Measurements from ENCODE around the gene STARD9.
"Not testable (repeated sequence)": the region's sequence is repeated elsewhere in the genome, so short reads cannot be mapped to it uniquely, and the experiment has no call there.

Gene STARD9

DNA sequence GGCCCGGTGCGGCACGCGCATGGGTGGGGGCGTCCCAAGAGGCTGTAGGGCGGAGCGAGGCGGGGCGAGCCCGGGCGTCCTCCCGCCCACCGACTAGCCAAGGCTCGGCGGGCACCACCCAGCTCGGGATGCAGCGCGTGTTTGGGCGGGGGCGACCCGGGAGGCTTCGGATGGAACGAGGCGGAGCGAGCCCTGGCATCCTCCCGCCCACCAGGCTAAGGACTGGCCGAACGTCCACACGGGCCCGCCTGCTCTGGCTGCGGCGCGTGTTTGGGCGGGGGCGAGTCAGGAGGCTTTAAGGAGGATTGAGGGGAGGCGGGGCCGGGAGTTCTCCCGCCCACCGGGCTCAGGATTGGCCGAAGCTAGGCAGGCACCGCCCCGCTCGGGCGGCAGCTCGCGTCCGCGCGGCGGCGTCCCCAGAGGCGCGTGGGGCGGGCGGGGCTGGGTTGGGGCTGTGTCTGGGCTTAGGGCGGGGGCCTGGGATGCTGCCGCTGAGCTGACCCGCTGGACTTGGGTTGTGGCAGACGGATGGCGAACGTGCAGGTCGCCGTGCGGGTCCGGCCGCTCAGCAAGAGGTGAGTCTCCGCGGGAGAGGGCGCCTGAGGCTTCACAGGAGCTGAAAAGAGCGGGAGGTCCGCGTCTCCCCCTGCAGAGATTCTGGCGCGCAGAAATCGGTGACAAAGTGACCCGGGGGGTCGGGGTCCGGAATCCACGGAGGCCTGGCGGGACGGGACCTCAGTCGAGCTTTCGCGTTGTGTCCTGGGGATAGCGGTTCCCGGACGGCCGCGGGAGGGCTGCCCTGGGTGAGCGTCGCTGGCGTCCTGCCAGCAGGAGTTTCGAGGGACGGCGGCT is at the start of gene STARD9:
Gene STARD9, plus strand, starts transcription at position 419 of the 852 bp plus-strand sequence. Its CDS starts 110 bp downstream, at position 529.
- Histone ChIP-seq H3K36me3 (ENCODE audit: insufficient read depth, low read length) (no peaks in the 10 kb centered on the region), H2AFZ (ENCODE audit: low read depth, low read length) (peak within 1 kb of the TSS; percentile 83), H3K4me1 (ENCODE audit: insufficient read depth, low read length) (peaks cover 9% of the 10 kb centered on the region), H3K27me3 (ENCODE audit: insufficient read depth, low read length) (no peaks in the 10 kb centered on the region), H3K4me3 (ENCODE audit: low read length) (peak within 1 kb of the TSS; percentile 65), H3K9me3 (ENCODE audit: low read length) (no peaks in the 10 kb centered on the region)

DNA sequence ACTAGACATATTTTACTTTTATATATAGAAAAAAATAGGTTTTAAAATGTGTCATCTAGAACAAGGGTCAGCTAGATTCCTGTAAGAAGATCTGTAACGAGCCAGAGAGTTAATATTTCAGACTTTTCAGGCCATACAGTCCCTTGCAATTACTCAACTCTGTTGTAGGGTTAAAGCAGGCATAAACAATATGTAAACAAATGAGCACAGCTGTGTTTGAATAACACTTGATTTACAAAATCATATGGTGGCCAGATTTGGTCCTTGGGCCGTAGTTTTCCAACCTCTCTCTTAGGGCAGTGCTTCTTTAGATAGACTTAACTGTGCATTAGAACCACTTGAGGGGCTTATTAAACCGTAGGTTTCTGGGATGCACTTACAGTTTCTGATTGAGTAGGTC is 46.4 kb upstream of the STARD9 start:
- H2AFZ ChIP-seq (ENCODE audit: low read depth, low read length) = no peak overlapping the region
- H3K36me3 ChIP-seq (ENCODE audit: insufficient read depth, low read length) = peaks cover 49% of the 10 kb centered on the region

DNA sequence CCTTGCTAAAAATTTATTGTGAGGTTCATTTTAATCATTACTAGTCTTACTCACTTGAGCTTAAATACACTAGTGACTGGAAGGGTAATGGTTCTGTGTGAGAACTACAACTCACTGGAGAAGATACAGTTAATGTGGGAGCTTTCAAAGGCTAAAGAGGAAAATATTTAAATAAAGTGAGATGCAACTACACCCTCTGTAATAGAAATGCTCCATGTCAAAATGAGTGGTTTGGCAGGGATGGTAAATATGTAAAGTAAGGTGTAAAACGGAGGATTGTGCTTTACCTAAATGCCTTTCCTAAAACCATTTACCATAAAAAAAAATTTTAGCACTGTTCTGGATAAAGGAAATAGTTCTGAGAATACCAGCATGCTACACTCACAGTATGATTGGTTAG is 42.2 kb upstream of the STARD9 start:
- Histone ChIP-seq H3K27me3 (ENCODE audit: insufficient read depth, low read length) (no peaks in the 10 kb centered on the region), H2AFZ (ENCODE audit: low read depth, low read length) (no peak overlapping the region), H3K4me1 (ENCODE audit: insufficient read depth, low read length) (no peaks in the 10 kb centered on the region), H3K9me3 (ENCODE audit: low read length) (no peaks in the 10 kb centered on the region), H3K36me3 (ENCODE audit: insufficient read depth, low read length) (peaks cover 52% of the 10 kb centered on the region), H3K4me3 (ENCODE audit: low read length) (no peak overlapping the region)

More for the DNA sequence above, 46.4 kb upstream of the STARD9 start:
- H3K4me3 ChIP-seq (ENCODE audit: low read length) = no peak overlapping the region
- H3K9me3 ChIP-seq (ENCODE audit: low read length) = no peaks in the 10 kb centered on the region
- no peaks in the 10 kb centered on the region for H3K27me3 ChIP-seq (ENCODE audit: insufficient read depth, low read length)
- no peaks in the 10 kb centered on the region for H3K4me1 ChIP-seq (ENCODE audit: insufficient read depth, low read length)

DNA sequence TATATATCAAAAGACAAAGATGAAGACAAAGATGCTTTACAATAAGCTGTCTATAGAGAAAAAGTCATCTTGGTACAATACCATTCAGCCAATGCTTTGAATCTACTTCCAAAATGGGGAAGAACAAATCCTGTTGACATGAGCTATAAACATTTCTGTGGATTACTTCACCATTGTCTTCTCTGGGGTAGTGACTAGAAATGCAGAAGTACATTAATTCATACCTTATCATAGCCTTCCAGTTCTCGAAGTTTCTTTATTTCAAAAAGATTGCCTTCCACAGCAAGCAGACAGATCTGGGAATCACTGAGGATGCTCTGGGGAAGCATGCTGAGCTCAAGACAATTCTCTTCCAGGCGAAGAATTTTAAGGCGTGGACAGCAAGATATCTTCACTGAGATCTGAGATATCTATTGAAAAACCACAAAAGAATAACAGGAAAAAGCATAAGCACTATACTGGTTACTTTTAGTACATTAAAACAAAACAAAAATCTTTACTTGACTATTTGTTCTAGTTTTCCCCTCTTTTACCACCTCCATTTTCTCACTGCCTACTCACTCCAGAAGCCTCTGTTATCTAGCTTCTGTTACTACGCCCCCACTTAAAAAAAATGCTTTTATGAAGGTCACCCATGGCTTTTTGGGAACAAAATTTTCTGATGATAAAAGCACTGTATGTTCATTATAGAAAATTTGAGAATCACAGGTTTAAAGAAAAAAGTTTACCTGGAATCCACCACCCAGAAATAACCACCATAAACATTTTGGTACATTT is 30.4 kb upstream of the STARD9 start:
- no peaks in the 10 kb centered on the region for H3K9me3 ChIP-seq (ENCODE audit: low read length)
- H3K4me3 ChIP-seq (ENCODE audit: low read length) = no peak overlapping the region
- no peak overlapping the region for H2AFZ ChIP-seq (ENCODE audit: low read depth, low read length)
- peaks cover 26% of the 10 kb centered on the region for H3K36me3 ChIP-seq (ENCODE audit: insufficient read depth, low read length)
- H3K4me1 ChIP-seq (ENCODE audit: insufficient read depth, low read length) = peaks cover 22% of the 10 kb centered on the region
- no peaks in the 10 kb centered on the region for H3K27me3 ChIP-seq (ENCODE audit: insufficient read depth, low read length)

DNA sequence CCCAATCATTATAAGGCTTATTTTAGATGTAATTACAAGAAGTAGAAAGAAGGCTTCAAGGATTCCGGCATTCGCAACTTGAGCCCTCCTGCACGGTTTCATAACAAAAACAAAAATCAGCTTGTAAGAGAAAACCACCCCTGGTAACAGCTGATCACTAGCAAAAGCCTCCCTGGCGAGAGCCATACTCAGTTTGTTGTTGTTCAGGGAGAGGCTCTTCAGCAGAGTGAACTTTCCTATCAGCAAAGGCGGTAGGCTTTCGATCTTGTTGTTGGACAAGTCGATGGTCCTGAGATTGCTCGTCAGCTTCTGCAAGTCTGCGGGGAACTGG is 27.5 kb upstream of the STARD9 start:
- H3K36me3 ChIP-seq (ENCODE audit: insufficient read depth, low read length) = peaks cover 32% of the 10 kb centered on the region
- peaks cover 22% of the 10 kb centered on the region for H3K4me1 ChIP-seq (ENCODE audit: insufficient read depth, low read length)
- H3K27me3 ChIP-seq (ENCODE audit: insufficient read depth, low read length) = no peaks in the 10 kb centered on the region
- H3K9me3 ChIP-seq (ENCODE audit: low read length) = no peaks in the 10 kb centered on the region
- H3K4me3 ChIP-seq (ENCODE audit: low read length) = peak overlapping the region; percentile 80
- H2AFZ ChIP-seq (ENCODE audit: low read depth, low read length) = peak overlapping the region; percentile 79

DNA sequence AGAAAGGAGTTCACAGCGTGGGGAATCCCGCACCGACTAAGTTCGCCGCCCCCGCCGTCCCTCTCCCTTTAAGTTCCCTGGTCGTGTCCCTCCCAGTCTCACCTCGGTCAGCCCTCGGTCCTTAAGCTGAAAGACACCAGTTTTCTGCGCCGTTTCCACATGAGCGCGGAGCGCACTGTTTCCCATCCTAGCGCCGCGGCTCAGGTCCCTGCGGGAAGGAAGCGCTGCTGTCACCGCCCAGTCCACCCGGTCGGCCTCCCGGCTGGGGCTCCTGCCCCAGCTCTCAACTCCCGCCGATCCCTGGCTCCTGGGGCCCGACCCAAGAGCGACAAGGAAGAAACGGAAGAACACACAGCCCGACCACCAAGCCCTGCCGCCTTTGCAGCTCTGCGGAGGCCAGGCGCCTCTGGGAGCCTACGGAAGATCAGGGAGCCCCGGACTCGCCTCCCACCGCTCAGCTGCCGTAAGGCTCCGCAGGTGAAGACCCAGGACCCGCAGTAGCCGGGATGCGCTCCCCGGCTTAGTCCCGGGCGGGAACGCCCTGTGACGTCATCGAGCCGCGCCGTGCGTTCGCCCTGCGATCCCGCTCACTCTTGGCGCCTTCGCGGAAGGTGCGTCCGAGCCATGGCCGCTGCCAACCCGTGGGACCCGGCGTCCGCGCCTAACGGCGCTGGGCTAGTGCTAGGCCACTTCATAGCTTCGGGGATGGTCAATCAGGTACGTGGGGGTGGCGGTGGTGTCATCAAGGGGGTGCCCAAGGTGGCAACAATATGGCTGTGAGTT is 27.0 kb upstream of the STARD9 start, which contains the start of the genes HAUS2 and LRRC57:
Gene HAUS2, plus strand, starts transcription at position 590 of the 783 bp plus-strand sequence. Its CDS starts 35 bp downstream, at position 625.
Gene LRRC57, minus strand, starts transcription at position 545 of the 783 bp plus-strand sequence. Its CDS starts 359 bp downstream, at position 186.
- H3K4me3 ChIP-seq (ENCODE audit: low read length) = peak within 1 kb of the TSS; percentile 80
- H3K36me3 ChIP-seq (ENCODE audit: insufficient read depth, low read length) = peaks cover 28% of the 10 kb centered on the region
- no peaks in the 10 kb centered on the region for H3K9me3 ChIP-seq (ENCODE audit: low read length)
- H3K27me3 ChIP-seq (ENCODE audit: insufficient read depth, low read length) = no peaks in the 10 kb centered on the region
- H2AFZ ChIP-seq (ENCODE audit: low read depth, low read length) = peak within 1 kb of the TSS; percentile 79
- peaks cover 22% of the 10 kb centered on the region for H3K4me1 ChIP-seq (ENCODE audit: insufficient read depth, low read length)

DNA sequence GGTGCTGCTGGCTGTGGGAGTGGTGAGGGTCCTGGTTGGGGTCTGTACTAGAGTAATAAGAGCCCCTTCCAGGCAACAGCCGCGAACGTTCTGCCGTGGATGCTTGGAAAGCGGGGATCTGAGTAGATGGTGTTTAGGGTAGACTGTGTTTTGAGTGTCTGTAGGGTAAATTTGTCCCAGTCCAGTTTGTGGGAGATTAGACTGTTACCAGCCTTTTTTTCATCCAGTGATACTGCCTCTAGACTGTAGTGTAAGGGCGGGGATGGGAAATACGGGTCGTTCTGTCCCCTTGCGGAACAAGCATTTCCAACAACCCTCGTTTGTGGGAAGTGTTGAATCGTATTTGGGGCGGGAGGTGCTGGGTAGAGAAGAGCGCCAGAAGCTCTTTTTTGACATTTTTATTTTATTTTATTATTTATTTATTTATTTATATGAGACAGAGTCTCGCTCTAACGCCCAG is 26.3 kb upstream of the STARD9 start:
- H2AFZ ChIP-seq (ENCODE audit: low read depth, low read length) = peak overlapping the region; percentile 79
- peak overlapping the region; percentile 80 for H3K4me3 ChIP-seq (ENCODE audit: low read length)
- H3K27me3 ChIP-seq (ENCODE audit: insufficient read depth, low read length) = no peaks in the 10 kb centered on the region
- H3K36me3 ChIP-seq (ENCODE audit: insufficient read depth, low read length) = peaks cover 25% of the 10 kb centered on the region
- no peaks in the 10 kb centered on the region for H3K9me3 ChIP-seq (ENCODE audit: low read length)
- H3K4me1 ChIP-seq (ENCODE audit: insufficient read depth, low read length) = peaks cover 22% of the 10 kb centered on the region

DNA sequence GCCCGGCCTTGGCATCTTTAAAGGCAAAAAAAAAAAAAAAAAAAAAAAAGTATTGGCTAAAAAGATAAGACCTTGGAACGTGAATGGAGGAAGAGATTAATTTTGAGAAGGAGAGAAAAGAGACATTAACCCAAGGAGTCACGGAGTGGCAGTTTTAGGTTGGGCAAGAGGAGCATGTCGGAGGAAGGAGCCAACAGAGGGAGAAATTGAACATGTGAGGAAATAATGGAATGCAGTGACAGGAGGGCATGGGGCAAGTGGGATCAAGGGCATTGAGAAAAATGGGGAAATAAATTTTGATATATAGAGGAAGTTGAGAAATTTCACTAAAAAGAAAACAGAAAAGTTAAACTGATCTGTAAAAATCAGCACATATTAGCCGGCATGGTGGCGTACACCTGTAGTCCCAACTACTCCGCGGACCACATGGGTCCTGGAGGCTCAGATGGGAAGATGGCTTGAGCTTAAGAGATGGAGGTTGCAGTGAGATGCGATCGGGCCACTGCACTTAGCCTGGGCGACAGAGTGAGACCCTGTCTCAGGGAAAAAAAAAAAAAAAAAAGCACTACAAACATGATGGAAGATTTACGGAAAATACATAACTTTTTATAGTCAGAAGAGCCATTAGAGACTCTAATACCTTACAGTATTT is 25.5 kb upstream of the STARD9 start:
- Histone ChIP-seq H3K4me3 (ENCODE audit: low read length) (peak overlapping the region; percentile 80), H3K9me3 (ENCODE audit: low read length) (no peaks in the 10 kb centered on the region), H3K27me3 (ENCODE audit: insufficient read depth, low read length) (no peaks in the 10 kb centered on the region), H2AFZ (ENCODE audit: low read depth, low read length) (no peak overlapping the region), H3K4me1 (ENCODE audit: insufficient read depth, low read length) (peaks cover 22% of the 10 kb centered on the region), H3K36me3 (ENCODE audit: insufficient read depth, low read length) (peaks cover 20% of the 10 kb centered on the region)

DNA sequence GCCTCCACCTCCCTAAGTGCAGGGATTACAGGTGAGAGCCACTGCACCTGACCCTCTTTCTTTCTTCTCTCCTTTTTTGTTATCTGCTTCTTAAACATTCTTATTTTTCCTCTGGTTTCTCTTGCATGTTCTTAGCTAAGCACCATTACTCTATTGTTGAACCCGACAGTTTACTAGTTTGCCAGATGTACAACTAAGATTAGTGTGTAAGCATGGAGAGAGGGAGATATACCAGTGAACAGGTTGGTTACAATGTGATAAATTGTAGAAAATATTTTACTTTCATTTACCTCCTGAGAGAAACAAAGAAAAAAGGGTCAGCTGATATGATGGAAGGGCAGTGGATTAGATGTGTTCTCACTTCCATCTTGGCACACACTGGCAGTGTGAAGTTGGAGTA is 21.9 kb upstream of the STARD9 start:
- no peak overlapping the region for H3K4me3 ChIP-seq (ENCODE audit: low read length)
- H3K9me3 ChIP-seq (ENCODE audit: low read length) = no peaks in the 10 kb centered on the region
- H3K4me1 ChIP-seq (ENCODE audit: insufficient read depth, low read length) = peaks cover 5% of the 10 kb centered on the region
- no peaks in the 10 kb centered on the region for H3K27me3 ChIP-seq (ENCODE audit: insufficient read depth, low read length)
- no peak overlapping the region for H2AFZ ChIP-seq (ENCODE audit: low read depth, low read length)
- H3K36me3 ChIP-seq (ENCODE audit: insufficient read depth, low read length) = peaks cover 23% of the 10 kb centered on the region

DNA sequence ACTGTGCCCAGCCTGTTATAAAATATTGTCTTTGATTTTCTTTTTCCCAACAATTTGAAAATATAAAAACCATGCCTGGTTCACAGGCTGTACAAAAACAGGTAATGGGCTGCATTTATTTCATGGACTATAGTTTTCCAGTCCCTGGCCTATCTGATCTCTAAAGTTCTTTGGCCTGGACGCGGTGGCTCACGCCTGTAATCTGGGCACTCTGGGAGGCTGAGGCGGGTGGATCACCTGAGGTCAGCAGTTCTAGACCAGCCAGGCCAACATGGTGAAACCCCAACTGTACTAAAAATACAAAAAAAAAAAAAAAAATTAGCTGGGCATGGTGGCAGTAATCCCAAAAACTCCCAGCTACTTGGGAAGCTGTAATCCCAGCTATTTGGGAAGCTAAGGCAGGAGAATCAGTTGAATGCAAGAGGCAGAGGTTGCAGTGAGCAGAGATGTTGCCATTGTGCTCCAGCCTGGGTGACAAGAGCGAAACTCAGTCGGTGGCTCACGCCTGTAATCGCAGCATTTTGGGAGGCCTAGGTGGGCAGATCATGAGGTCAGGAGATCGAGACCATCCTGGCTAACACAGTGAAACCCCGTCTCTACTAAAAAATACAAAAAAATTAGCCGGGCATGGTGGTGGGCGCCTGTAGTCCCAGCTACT is 18.7 kb upstream of the STARD9 start:
- peaks cover 47% of the 10 kb centered on the region for H3K36me3 ChIP-seq (ENCODE audit: insufficient read depth, low read length)
- not testable (repeated sequence) for H3K27me3 ChIP-seq (ENCODE audit: insufficient read depth, low read length)

DNA sequence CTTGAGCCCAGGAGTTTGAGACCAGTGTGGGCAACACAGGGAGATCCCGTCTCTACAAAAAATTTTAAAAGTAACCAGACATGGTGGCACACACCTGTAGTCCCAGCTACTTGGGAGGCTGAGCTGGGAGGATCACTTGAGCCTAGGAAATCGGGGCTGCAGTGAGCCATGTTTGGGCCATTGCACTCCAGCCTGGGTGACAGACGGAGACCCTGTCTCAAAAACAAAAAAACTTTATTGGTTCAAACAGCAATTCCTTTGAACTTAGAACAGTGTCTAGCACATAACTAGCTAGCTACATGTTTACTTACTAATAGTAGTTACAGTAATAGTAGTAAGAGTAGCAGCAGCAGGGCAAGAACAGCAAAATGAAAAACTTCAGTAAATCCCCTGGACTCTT is 16.7 kb upstream of the STARD9 start:
- H3K4me1 ChIP-seq (ENCODE audit: insufficient read depth, low read length) = no peaks in the 10 kb centered on the region
- no peaks in the 10 kb centered on the region for H3K9me3 ChIP-seq (ENCODE audit: low read length)
- no peak overlapping the region for H2AFZ ChIP-seq (ENCODE audit: low read depth, low read length)
- H3K4me3 ChIP-seq (ENCODE audit: low read length) = no peak overlapping the region
- H3K27me3 ChIP-seq (ENCODE audit: insufficient read depth, low read length) = no peaks in the 10 kb centered on the region
- H3K36me3 ChIP-seq (ENCODE audit: insufficient read depth, low read length) = peaks cover 60% of the 10 kb centered on the region

More for the DNA sequence above, 18.7 kb upstream of the STARD9 start:
- not testable (repeated sequence) for H3K9me3 ChIP-seq (ENCODE audit: low read length); H3K4me3 ChIP-seq (ENCODE audit: low read length); H3K4me1 ChIP-seq (ENCODE audit: insufficient read depth, low read length); H2AFZ ChIP-seq (ENCODE audit: low read depth, low read length)
